Germinal center (tissue), 1 donor: Measurements from ENCODE around the gene C1QTNF6.
A peak's percentile ranks its signal among the peaks of the same experiment; 100 is the strongest.

ENCODE experiments used
- DNase-seq: peaks from one replicate; pipeline ENCODE4 v3.0.0; 2012; ENCODE audit warnings: mixed read lengths, low spot score

The C1QTNF6 gene

GRCh38 chr22:37162221-37163095 is 25.6 kb downstream of the C1QTNF6 start:
- peak; percentile 83 for DNase-seq

- peak; percentile 55 for DNase-seq
These were observed 26.6 kb downstream of the C1QTNF6 start for GRCh38 chr22:37161443-37161842.

- DNase-seq: no peak
These were observed 28.0 kb downstream of the C1QTNF6 start for GRCh38 chr22:37160027-37160426.

- DNase-seq: no peak
These were observed 29.1 kb downstream of the C1QTNF6 start for GRCh38 chr22:37158963-37159290.

GRCh38 chr22:37157516-37158285 is 30.3 kb downstream of the C1QTNF6 start:
- no peak for DNase-seq

GRCh38 chr22:37156686-37157435 is 31.2 kb downstream of the C1QTNF6 start:
- DNase-seq: no peak

- no peak for DNase-seq
These were observed 32.1 kb downstream of the C1QTNF6 start for GRCh38 chr22:37155971-37156370.

- no peak for DNase-seq
These were observed 32.9 kb downstream of the C1QTNF6 start for GRCh38 chr22:37154925-37155712.

- DNase-seq: no peak
These were observed 34.1 kb downstream of the C1QTNF6 start for GRCh38 chr22:37153901-37154300.

GRCh38 chr22:37151401-37151800 is 36.6 kb downstream of the C1QTNF6 start:
- DNase-seq: no peak

GRCh38 chr22:37150701-37151100 is 37.3 kb downstream of the C1QTNF6 start:
- no peak for DNase-seq

- DNase-seq: no peak
These were observed 39.0 kb downstream of the C1QTNF6 start for GRCh38 chr22:37148742-37149665.

GRCh38 chr22:37148031-37148651 is 39.9 kb downstream of the C1QTNF6 start:
- DNase-seq: peak; percentile 35

- no peak for DNase-seq
These were observed 40.7 kb downstream of the C1QTNF6 start for GRCh38 chr22:37147186-37147990.

- DNase-seq: no peak
These were observed 41.4 kb downstream of the C1QTNF6 start for GRCh38 chr22:37146507-37147180.

GRCh38 chr22:37146051-37146385 is 42.0 kb downstream of the C1QTNF6 start:
- no peak for DNase-seq

GRCh38 chr22:37145180-37146050 is 42.6 kb downstream of the C1QTNF6 start:
- no peak for DNase-seq

GRCh38 chr22:37144180-37144554 is 43.9 kb downstream of the C1QTNF6 start:
- no peak for DNase-seq
